BLaER1 treated with 17β-estradiol and CSF1 and Interleukin-3, amounts not matched to agents 10 nM and 100 nM (cell line): ENCODE results near the gene TMC3.
A peak's percentile ranks its signal among the peaks of the same experiment; 100 is the strongest.

Experiments
- H3K27ac ChIP-seq, 11 experiments: shearing (Covaris generic); formaldehyde crosslinking; 2 replicates each; pipeline ENCODE4 v1.8.1; 2022
- H3K27me3 ChIP-seq, 11 experiments: shearing (Covaris generic); formaldehyde crosslinking; 2 replicates each; pipeline ENCODE4 v1.8.1; 2022
- H3K36me3 ChIP-seq, 11 experiments: shearing (Covaris generic); formaldehyde crosslinking; 2 replicates each; pipeline ENCODE4 v1.8.1; 2022
- H3K4me1 ChIP-seq, 10 experiments: shearing (Covaris generic); formaldehyde crosslinking; 2 replicates each; pipeline ENCODE4 v1.8.1; 2022
- H3K4me2 ChIP-seq, 11 experiments: shearing (Covaris generic); formaldehyde crosslinking; 2 replicates each; pipeline ENCODE4 v1.8.1; 2022
- H3K4me3 ChIP-seq, 10 experiments: shearing (Covaris generic); formaldehyde crosslinking; 2 replicates each; pipeline ENCODE4 v1.8.1; 2022
- H3K9ac ChIP-seq, 11 experiments: shearing (Covaris generic); formaldehyde crosslinking; 2 replicates each; pipeline ENCODE4 v1.8.1; 2022
- H3K9me3 ChIP-seq, 11 experiments: shearing (Covaris generic); formaldehyde crosslinking; replicated peaks in 1 of 11; 2 replicates each; pipeline ENCODE4 v1.8.1; 2022
- H4K20me1 ChIP-seq, 11 experiments: shearing (Covaris generic); formaldehyde crosslinking; 2 replicates each; pipeline ENCODE4 v1.8.1; 2022
- Cebpa-rat ChIP-seq, 11 experiments: shearing (Covaris generic); IDR thresholded peaks; 2 replicates each; pipeline ENCODE4 v1.8.1; 2022

The TMC3 gene

DNA sequence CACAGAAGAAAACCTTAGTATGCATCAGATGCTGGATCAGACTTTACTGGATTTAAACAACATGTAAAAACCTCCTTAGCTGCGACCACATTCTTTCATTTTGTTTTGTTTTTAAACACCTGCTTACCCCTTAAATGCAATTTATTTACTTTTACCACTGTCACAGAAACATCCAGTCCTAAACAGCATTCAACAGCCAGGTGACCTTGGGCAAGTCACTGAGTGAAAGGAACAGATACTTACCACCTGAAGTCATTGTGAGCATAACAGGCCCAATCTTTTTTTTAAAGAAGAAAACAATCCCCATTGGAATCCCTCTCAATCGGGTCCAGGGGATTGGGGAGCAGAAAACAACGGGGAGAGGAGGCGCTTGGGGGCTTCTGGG lies 50.5 kb downstream of the TMC3 start:
- no peaks in the 10 kb centered on the region for H4K20me1 ChIP-seq
- H3K27me3 ChIP-seq: no peaks in the 10 kb centered on the region
- peak overlapping the region; percentile 63 to 81 (median 74) for H3K9ac ChIP-seq
- peak overlapping the region; percentile 80 to 97 (median 92) for H3K4me2 ChIP-seq
- no peak for TF ChIP-seq Cebpa-rat (IDR thresholded peaks at IDR 0.05)
- H3K36me3 ChIP-seq: peaks cover 5 to 33% (median 19%) of the 10 kb centered on the region in 11 experiments; a peak in 15 of 22 replicates
- H3K4me1 ChIP-seq: peaks cover 17 to 26% (median 21%) of the 10 kb centered on the region in 10 experiments; a peak in 19 of 20 replicates
- peak overlapping the region; percentile 60 to 80 (median 68) for H3K4me3 ChIP-seq
- H3K9me3 ChIP-seq: no peaks in the 10 kb centered on the region
- H3K27ac ChIP-seq: peak overlapping the region in 8 of 11 experiments; percentile 5 to 69 (median 38); a peak in 8 of 22 replicates

- Histone ChIP-seq H4K20me1 (no peaks in the 10 kb centered on the region), H3K4me2 (peak overlapping the region; percentile 80 to 97 (median 92)), H3K27me3 (no peaks in the 10 kb centered on the region), H3K9ac (no peak overlapping the region), H3K4me3 (peak overlapping the region in 2 of 10 experiments; percentile 17 to 73; a peak in 2 of 20 replicates), H3K4me1 (peaks cover 17 to 27% (median 21%) of the 10 kb centered on the region in 10 experiments; a peak in 19 of 20 replicates), H3K36me3 (peaks cover 10 to 41% (median 25%) of the 10 kb centered on the region in 11 experiments; a peak in 16 of 22 replicates), H3K9me3 (no peaks in the 10 kb centered on the region), H3K27ac (no peak overlapping the region)
- TF ChIP-seq Cebpa-rat (IDR thresholded peaks at IDR 0.05): no peak
Measured at GRCh38 chr15:81322676-81323253, 51.2 kb downstream of the TMC3 start.

GRCh38 chr15:81321667-81322066 lies 52.3 kb downstream of the TMC3 start:
- Histone ChIP-seq H3K9me3 (no peaks in the 10 kb centered on the region), H3K4me2 (no peak overlapping the region), H3K4me1 (peaks cover 17 to 27% (median 22%) of the 10 kb centered on the region in 10 experiments; a peak in 19 of 20 replicates), H3K36me3 (peaks cover 14 to 52% (median 31%) of the 10 kb centered on the region in 11 experiments; a peak in 17 of 22 replicates), H3K9ac (no peak overlapping the region), H3K4me3 (no peak overlapping the region), H3K27me3 (no peaks in the 10 kb centered on the region), H4K20me1 (no peaks in the 10 kb centered on the region; a peak in 1 of 22 replicates), H3K27ac (no peak overlapping the region)
- TF ChIP-seq Cebpa-rat (IDR thresholded peaks at IDR 0.05): no peak

DNA sequence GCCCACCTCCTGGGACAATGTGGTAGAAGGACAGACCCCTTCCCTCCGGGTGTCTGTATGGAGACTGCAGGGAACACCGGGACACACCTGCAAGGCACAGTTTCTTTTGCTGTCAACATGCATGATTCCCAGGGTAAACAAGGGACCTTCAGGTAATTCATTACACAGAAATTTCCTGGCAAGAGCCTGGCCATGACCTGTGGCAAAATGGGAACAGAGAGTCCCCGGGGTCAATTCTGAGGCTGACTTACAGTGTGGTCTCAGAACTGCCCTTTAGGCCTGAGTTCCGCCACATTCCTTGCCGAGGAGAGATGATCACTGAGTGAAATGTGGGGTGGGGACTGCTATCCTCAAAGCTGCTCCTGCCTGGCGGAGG lies 56.4 kb downstream of the TMC3 start:
- no peaks in the 10 kb centered on the region for H3K9me3 ChIP-seq
- H3K4me3 ChIP-seq: no peak overlapping the region
- no peaks in the 10 kb centered on the region for H3K27me3 ChIP-seq
- no peak for TF ChIP-seq Cebpa-rat (IDR thresholded peaks at IDR 0.05)
- H3K4me1 ChIP-seq: peaks cover 6 to 28% (median 17%) of the 10 kb centered on the region in 10 experiments
- H3K27ac ChIP-seq: no peak overlapping the region
- peaks cover 22 to 77% (median 45%) of the 10 kb centered on the region in 11 experiments; a peak in 19 of 22 replicates for H3K36me3 ChIP-seq
- H4K20me1 ChIP-seq: no peaks in the 10 kb centered on the region; a peak in 1 of 22 replicates
- H3K9ac ChIP-seq: no peak overlapping the region
- no peak overlapping the region for H3K4me2 ChIP-seq

DNA sequence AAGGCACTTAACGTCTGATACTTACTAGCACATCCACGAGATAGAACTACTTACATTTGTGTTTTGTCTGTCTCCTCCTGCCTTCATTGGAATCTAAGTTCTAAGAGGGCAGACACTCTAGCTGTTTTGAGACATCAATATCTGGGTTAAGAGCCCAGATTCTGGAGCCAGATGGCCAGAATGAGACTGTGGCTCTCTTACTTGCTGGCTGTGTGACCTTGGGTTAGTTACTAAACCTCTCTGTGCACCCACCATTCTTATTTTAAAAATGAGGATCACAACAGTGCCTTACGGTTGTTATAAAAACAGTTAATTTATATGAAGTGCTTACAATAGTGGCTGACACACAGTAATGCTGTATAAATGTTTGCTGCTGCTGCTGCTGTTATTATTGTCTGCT lies 57.7 kb downstream of the TMC3 start:
- no peak for TF ChIP-seq Cebpa-rat (IDR thresholded peaks at IDR 0.05)
- no peaks in the 10 kb centered on the region for H3K27me3 ChIP-seq
- no peak overlapping the region; a peak in 1 of 22 replicates for H3K9ac ChIP-seq
- H3K4me2 ChIP-seq: no peak overlapping the region
- no peak overlapping the region for H3K27ac ChIP-seq
- H3K4me1 ChIP-seq: peaks cover 18 to 37% (median 26%) of the 10 kb centered on the region in 10 experiments
- H3K36me3 ChIP-seq: peaks cover 22 to 76% (median 45%) of the 10 kb centered on the region in 11 experiments; a peak in 20 of 22 replicates
- no peak overlapping the region for H3K4me3 ChIP-seq
- H3K9me3 ChIP-seq: no peaks in the 10 kb centered on the region
- H4K20me1 ChIP-seq: peaks cover 0 to 3% (median 0%) of the 10 kb centered on the region in 11 experiments; a peak in 1 of 22 replicates

- peaks cover 0 to 4% (median 0%) of the 10 kb centered on the region in 11 experiments; a peak in 1 of 22 replicates for H4K20me1 ChIP-seq
- peaks cover 22 to 76% (median 45%) of the 10 kb centered on the region in 11 experiments; a peak in 20 of 22 replicates for H3K36me3 ChIP-seq
- no peaks in the 10 kb centered on the region for H3K9me3 ChIP-seq
- no peak for TF ChIP-seq Cebpa-rat (IDR thresholded peaks at IDR 0.05)
- 0 out of 22 replicates have a peak overlapping the region, but pooled peaks of 1 of the 11 experiments have one; percentile 2 for H3K27ac ChIP-seq
- peaks cover 18 to 43% (median 33%) of the 10 kb centered on the region in 10 experiments for H3K4me1 ChIP-seq
- H3K27me3 ChIP-seq: no peaks in the 10 kb centered on the region
- H3K9ac ChIP-seq: no peak overlapping the region
- H3K4me3 ChIP-seq: no peak overlapping the region
- no peak overlapping the region for H3K4me2 ChIP-seq
Measured at GRCh38 chr15:81315452-81316175, 58.4 kb downstream of the TMC3 start.

GRCh38 chr15:81314378-81314777 lies 59.6 kb downstream of the TMC3 start:
- TF ChIP-seq Cebpa-rat (IDR thresholded peaks at IDR 0.05): no peak
- Histone ChIP-seq H3K36me3 (peaks cover 26 to 76% (median 46%) of the 10 kb centered on the region in 11 experiments), H3K27ac (no peak overlapping the region)

DNA sequence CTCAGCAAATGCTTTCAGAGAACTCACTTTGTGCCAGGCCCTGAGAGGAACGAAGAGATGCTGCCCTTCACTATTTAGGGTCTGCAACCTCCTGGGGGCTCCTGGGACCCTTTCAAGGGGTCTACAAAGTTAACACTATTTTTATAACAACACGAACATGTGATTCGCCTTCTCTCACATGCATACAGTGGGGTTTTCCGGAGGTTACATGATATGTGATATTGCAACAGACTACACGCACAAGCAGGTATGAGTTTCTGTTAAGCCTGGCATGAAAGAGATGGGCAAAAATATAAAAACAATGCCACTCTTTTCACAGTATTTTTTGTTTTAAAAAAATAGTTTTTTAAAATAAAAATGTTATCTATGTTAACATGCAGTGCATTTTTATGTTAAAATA lies 60.3 kb downstream of the TMC3 start:
- H3K4me3 ChIP-seq: no peak overlapping the region

More at GRCh38 chr15:81314378-81314777, 59.6 kb downstream of the TMC3 start:
- peaks cover 0 to 4% (median 0%) of the 10 kb centered on the region in 11 experiments; a peak in 1 of 22 replicates for H4K20me1 ChIP-seq
- H3K4me1 ChIP-seq: peaks cover 18 to 56% (median 36%) of the 10 kb centered on the region in 10 experiments
- peak overlapping the region in 1 of 11 experiments; percentile 16; a peak in 1 of 22 replicates for H3K4me2 ChIP-seq
- H3K27me3 ChIP-seq: no peaks in the 10 kb centered on the region
- H3K4me3 ChIP-seq: no peak overlapping the region
- H3K9me3 ChIP-seq: no peaks in the 10 kb centered on the region
- H3K9ac ChIP-seq: no peak overlapping the region

More for the DNA sequence above, 60.3 kb downstream of the TMC3 start:
- Histone ChIP-seq H3K9ac (no peak overlapping the region), H3K9me3 (no peaks in the 10 kb centered on the region), H3K36me3 (peaks cover 33 to 76% (median 47%) of the 10 kb centered on the region in 11 experiments), H3K4me1 (peaks cover 18 to 58% (median 36%) of the 10 kb centered on the region in 10 experiments), H3K27ac (peak overlapping the region in 8 of 11 experiments; percentile 66 to 88 (median 74); a peak in 11 of 22 replicates), H3K4me2 (peak overlapping the region in 6 of 11 experiments; percentile 80 to 90 (median 84); a peak in 9 of 22 replicates), H3K27me3 (no peaks in the 10 kb centered on the region), H4K20me1 (peaks cover 0 to 4% (median 0%) of the 10 kb centered on the region in 11 experiments; a peak in 1 of 22 replicates)
- TF ChIP-seq Cebpa-rat (IDR thresholded peaks at IDR 0.05): no peak
